GM12878 (cell line): ENCODE results near the gene KCNN3. TPM values are rescaled to one million over a fixed set of nuclear protein-coding genes. Genes with fewer than 3 reads are reported as not detected.

Experiments used
- ATAC-seq: fragments of 200-7000 bp; cut with Tn5 transposase; 3 replicates; pipeline ENCODE4 v1.9.1; 2020; ENCODE audit warnings: mild to moderate bottlenecking, moderate library complexity
- BruUV-seq: library from RNA; stranded (reverse); fragments of 400-500 nt; replicated peaks from 2 replicates; lab custom pipeline; 2021; lab: Mats Ljungman, UMichigan
- CTCF ChIA-PET: fragments of 300-600 bp; sonication (Branson Sonifier 250); formaldehyde crosslinking; extraction: SDS; loops from one replicate; lab custom pipeline; 2021; ENCODE audit warnings: inconsistent platforms; lab: Yijun Ruan, JAX
- POLR2A ChIA-PET: fragments of 350-600 bp; formaldehyde crosslinking; extraction: SDS; loops from one replicate; lab custom pipeline; 2021; ENCODE audit warnings: inconsistent platforms; lab: Charles Lee
- RAD21 ChIA-PET: fragments of 300-600 bp; sonication (Branson Sonifier 250); formaldehyde crosslinking; loops from one replicate; lab custom pipeline; 2023; ENCODE audit warnings: antibody characterized with exemption; ENCODE audit not compliant: unreplicated experiment; lab: Charles Lee
- SMC1A ChIA-PET: fragments of 300-600 bp; sonication (Branson Sonifier 250); formaldehyde crosslinking; loops from one replicate; lab custom pipeline; 2023; ENCODE audit not compliant: unreplicated experiment, uncharacterized antibody; lab: Charles Lee
- DNase-seq: peaks from one replicate; pipeline ENCODE4 v3.0.0-alpha.2; 2011; ENCODE audit warnings: low read depth, low spot score
- FAIRE-seq: peaks from 3 replicates; lab custom pipeline; 2011; peaks lifted over from hg19 to GRCh38; lab: Jason Lieb, UNC
- H2AFZ ChIP-seq: 2 replicates; pipeline ENCODE4 v1.6.0; 2011; ENCODE audit warnings: low read depth, low read length, control low read depth; ENCODE audit not compliant: control insufficient read depth
- H3K27ac ChIP-seq: 2 replicates; pipeline ENCODE4 v1.5.1; 2011; ENCODE audit warnings: control low read depth; ENCODE audit not compliant: control insufficient read depth, insufficient read depth
- H3K27me3 ChIP-seq, 2 experiments: replicated peaks in 1 of 2; 2 replicates each; pipeline versions ENCODE4 v1.6.0 to v1.6.1; 2011; ENCODE audit warnings: low read length in 1 of 2; ENCODE audit not compliant: control insufficient read depth in 2 of 2, insufficient read depth in 2 of 2
- H3K36me3 ChIP-seq, 2 experiments: 2 replicates each; pipeline ENCODE4 v1.5.1; 2011; ENCODE audit warnings: low read length in 1 of 2; ENCODE audit not compliant: control insufficient read depth in 2 of 2, insufficient read depth in 2 of 2
- H3K4me1 ChIP-seq: 2 replicates; pipeline ENCODE4 v1.6.1; 2011; ENCODE audit warnings: mild to moderate bottlenecking, low read length, moderate library complexity, mixed read lengths; ENCODE audit not compliant: control insufficient read depth, insufficient read depth
- H3K4me2 ChIP-seq: 2 replicates; pipeline ENCODE4 v1.6.0; 2011; ENCODE audit warnings: control low read depth; ENCODE audit not compliant: control insufficient read depth, insufficient read depth
- H3K4me3 ChIP-seq: fragments of 200-600 bp; sonication (generic); 2 replicates; pipeline ENCODE4 v1.5.1; 2016
- H3K79me2 ChIP-seq: 2 replicates; pipeline ENCODE4 v1.6.0; 2011; ENCODE audit warnings: low read length; ENCODE audit not compliant: control insufficient read depth, insufficient read depth
- H3K9ac ChIP-seq: 2 replicates; pipeline ENCODE4 v1.8.0; 2011; ENCODE audit warnings: low read length, control low read depth, mixed read lengths; ENCODE audit not compliant: control insufficient read depth, insufficient read depth
- H3K9me3 ChIP-seq: replicated peaks from 3 replicates; pipeline ENCODE4 v1.5.1; 2011; ENCODE audit warnings: mild to moderate bottlenecking, low read length; ENCODE audit not compliant: control insufficient read depth, insufficient read depth
- H4K20me1 ChIP-seq: 2 replicates; pipeline ENCODE4 v1.6.0; 2011; ENCODE audit not compliant: control insufficient read depth, insufficient read depth
- GATAD2B ChIP-seq: fragments of 450-650 bp; conservative IDR thresholded peaks from 2 replicates; pipeline ENCODE4 v1.6.1; 2017; ENCODE audit warnings: low read depth, mild to moderate bottlenecking, moderate library complexity
- MEF2A ChIP-seq: IDR thresholded peaks from 2 replicates; pipeline ENCODE4 v1.6.1; 2011; ENCODE audit warnings: low read depth, mild to moderate bottlenecking, low read length, moderate library complexity; ENCODE audit not compliant: insufficient read depth
- MXI1 ChIP-seq: fragments of 150-350 bp; IDR thresholded peaks from 2 replicates; pipeline ENCODE4 v1.6.1; 2011; ENCODE audit warnings: low read depth, mild to moderate bottlenecking, inconsistent platforms, low read length, improper control_type of control experiment
- NFIC ChIP-seq: IDR thresholded peaks from 2 replicates; pipeline ENCODE4 v1.6.1; 2012; ENCODE audit warnings: low read depth, mild to moderate bottlenecking, inconsistent platforms, low read length, moderate library complexity
- NFYB ChIP-seq: IDR thresholded peaks from 2 replicates; pipeline ENCODE4 v1.6.1; 2011; ENCODE audit warnings: low read depth, mild to moderate bottlenecking, low read length, improper control_type of control experiment, moderate library complexity; ENCODE audit not compliant: insufficient read depth
- PML ChIP-seq: IDR thresholded peaks from 2 replicates; pipeline ENCODE4 v1.6.1; 2012; ENCODE audit warnings: low read length, inconsistent platforms
- RAD21 ChIP-seq: IDR thresholded peaks from 2 replicates; pipeline ENCODE4 v1.6.1; 2011; ENCODE audit warnings: mild to moderate bottlenecking, low read depth, low read length, moderate library complexity; ENCODE audit not compliant: insufficient read depth
- RELA ChIP-seq: fragments of 450-650 bp; IDR thresholded peaks from 2 replicates; pipeline ENCODE4 v1.8.0; 2014; ENCODE audit warnings: borderline replicate concordance; ENCODE audit not compliant: partially characterized antibody
- SMAD1 ChIP-seq: fragments of 450-650 bp; IDR thresholded peaks from 2 replicates; pipeline ENCODE4 v1.6.1; 2018; ENCODE audit warnings: mild to moderate bottlenecking, low read depth; ENCODE audit not compliant: partially characterized antibody
- TCF3 ChIP-seq: IDR thresholded peaks from 2 replicates; pipeline ENCODE4 v1.6.1; 2012; ENCODE audit warnings: low read depth, mild to moderate bottlenecking, low read length, borderline replicate concordance; ENCODE audit not compliant: insufficient read depth
- ZNF384 ChIP-seq: IDR thresholded peaks from 2 replicates; pipeline ENCODE4 v1.6.1; 2012; ENCODE audit warnings: low read depth, mild to moderate bottlenecking, low read length, improper control_type of control experiment, borderline replicate concordance
- ZNF622 ChIP-seq: fragments of 450-650 bp; IDR thresholded peaks from 2 replicates; pipeline ENCODE4 v1.6.1; 2017; ENCODE audit warnings: mild to moderate bottlenecking, inconsistent platforms
- WGBS: methylation state at CpG from one replicate; pipeline ENCODE4 v1.1.6; 2016; ENCODE audit warnings: low lambda C conversion rate; ENCODE audit not compliant: insufficient replicate concordance, insufficient coverage; ENCODE audit errors: missing lambda C conversion rate; 5-methylcytosine and 5-hydroxymethylcytosine counted together
- in situ Hi-C: fragments of 300-500 bp; cut with MboI; formaldehyde crosslinking; loops from 9 replicates; pipeline ENCODE4 v1.14.3; 2018; ENCODE audit warnings: mixed read lengths
- intact Hi-C: fragments of 100-400 bp; cut with micrococcal nuclease; formaldehyde crosslinking; loops from one replicate; pipeline ENCODE4 v1.14.2; 2022; ENCODE audit not compliant: unreplicated experiment
- polyA plus RNA-seq, 11 experiments: library from polyadenylated mRNA; depleted of rRNA in 4 of 11; unstranded in 6 of 11; stranded (reverse) in 5 of 11; fragments of >200 nt; fragmentation: Nextera tagmentation in 4 of 11; fragmentation: Illumina TruSeq in 1 of 11; extraction: Ambion mirVana in 4 of 11; extraction: Trizol in 1 of 11; gene quantifications; 1 replicate in 1 of 11; 2 replicates in 10 of 11; pipeline versions ENCODE4 v1.2.1 to v1.2.3, GENCODE V29; 2011 to 2016; ENCODE audit warnings: inconsistent platforms in 2 of 11, missing spikeins in 2 of 11, low read depth in 1 of 11
- total RNA-seq, 4 experiments: library from RNA; depleted of rRNA in 3 of 4; stranded (reverse); fragments of >200 nt in 3 of 4; fragmentation: Illumina TruSeq in 1 of 4; extraction: Trizol in 1 of 4; gene quantifications; 2 replicates each; pipeline versions ENCODE4 v1.2.1 to v1.2.3, GENCODE V29; 2013 to 2021
- TF ChIP-seq, protein P1 (sequence below): fragments of 450-650 bp; IDR thresholded peaks from 2 replicates; pipeline ENCODE4 v1.6.1; 2014; ENCODE audit warnings: mild to moderate bottlenecking
- TF ChIP-seq, protein P2 (sequence below): fragments of 450-650 bp; IDR thresholded peaks from 2 replicates; pipeline ENCODE4 v1.6.1; 2016; ENCODE audit warnings: mild to moderate bottlenecking

The KCNN3 gene
- total and polyA plus RNA-seq, 10 of the 15 experiments (the other 5 are each of a cell fraction or from before 2014, with no cell fraction given): 3.5 to 26.4 (median 14.9) TPM

DNA sequence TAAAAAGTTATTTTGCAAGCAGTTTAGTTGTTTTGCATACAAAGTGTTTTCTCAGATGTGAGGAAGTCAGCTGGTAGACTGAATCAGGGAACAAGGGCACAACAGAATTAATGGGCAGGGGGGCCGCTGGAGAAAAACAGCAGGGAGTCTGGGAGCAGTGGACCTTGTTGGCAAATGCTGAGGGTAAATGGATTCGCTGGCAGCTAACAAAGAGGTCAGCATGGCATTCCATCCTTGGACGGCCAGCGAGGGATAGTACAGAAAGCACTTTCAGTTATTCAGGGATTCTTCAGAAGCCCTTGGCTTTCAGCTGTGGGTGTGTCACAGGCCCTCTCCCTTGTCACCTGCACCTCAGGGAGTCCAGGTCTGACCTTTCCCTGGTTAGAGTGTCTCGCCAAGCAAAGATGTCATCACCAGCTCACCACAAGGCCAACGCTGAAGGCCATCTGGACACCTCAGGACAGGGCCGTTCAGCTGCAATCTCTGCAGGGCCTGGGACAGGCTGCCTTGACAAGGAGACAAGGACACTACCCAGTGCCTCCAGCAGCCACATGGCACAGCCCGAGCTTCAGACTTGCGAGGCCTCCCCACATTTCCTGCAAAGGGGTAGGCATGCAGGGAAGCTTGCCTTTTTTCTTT, 90.4 kb downstream of the KCNN3 start:
- H3K36me3 ChIP-seq: peaks cover 8% of the 10 kb centered on the region in 2 experiments; a peak in 3 of 4 replicates
- in situ Hi-C loops: no loop called here
- FAIRE-seq: peak; percentile 35
- WGBS: 92% methylated on average over 9 of the region's 9 CpGs
- H3K9me3 ChIP-seq: peaks cover 3% of the 10 kb centered on the region; the same call in 2 of the 3 replicates
- CTCF ChIA-PET: interaction anchor here (0.6 to 0.8 kb wide), 2 partner anchors 27 to 86 kb away, joined by 3 read pairs; no protein-coding TSS in a partner anchor
- TF ChIP-seq RELA: no peak
- TF ChIP-seq PML: no peak
- TF ChIP-seq NFIC: no peak
- TF ChIP-seq, protein P1, sequence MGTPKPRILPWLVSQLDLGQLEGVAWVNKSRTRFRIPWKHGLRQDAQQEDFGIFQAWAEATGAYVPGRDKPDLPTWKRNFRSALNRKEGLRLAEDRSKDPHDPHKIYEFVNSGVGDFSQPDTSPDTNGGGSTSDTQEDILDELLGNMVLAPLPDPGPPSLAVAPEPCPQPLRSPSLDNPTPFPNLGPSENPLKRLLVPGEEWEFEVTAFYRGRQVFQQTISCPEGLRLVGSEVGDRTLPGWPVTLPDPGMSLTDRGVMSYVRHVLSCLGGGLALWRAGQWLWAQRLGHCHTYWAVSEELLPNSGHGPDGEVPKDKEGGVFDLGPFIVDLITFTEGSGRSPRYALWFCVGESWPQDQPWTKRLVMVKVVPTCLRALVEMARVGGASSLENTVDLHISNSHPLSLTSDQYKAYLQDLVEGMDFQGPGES: no peak
- no peak for TF ChIP-seq NFYB
- TF ChIP-seq, protein P2, sequence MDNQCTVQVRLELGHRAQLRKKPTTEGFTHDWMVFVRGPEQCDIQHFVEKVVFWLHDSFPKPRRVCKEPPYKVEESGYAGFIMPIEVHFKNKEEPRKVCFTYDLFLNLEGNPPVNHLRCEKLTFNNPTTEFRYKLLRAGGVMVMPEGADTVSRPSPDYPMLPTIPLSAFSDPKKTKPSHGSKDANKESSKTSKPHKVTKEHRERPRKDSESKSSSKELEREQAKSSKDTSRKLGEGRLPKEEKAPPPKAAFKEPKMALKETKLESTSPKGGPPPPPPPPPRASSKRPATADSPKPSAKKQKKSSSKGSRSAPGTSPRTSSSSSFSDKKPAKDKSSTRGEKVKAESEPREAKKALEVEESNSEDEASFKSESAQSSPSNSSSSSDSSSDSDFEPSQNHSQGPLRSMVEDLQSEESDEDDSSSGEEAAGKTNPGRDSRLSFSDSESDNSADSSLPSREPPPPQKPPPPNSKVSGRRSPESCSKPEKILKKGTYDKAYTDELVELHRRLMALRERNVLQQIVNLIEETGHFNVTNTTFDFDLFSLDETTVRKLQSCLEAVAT: no peak
- TF ChIP-seq SMAD1: no peak
- TF ChIP-seq ZNF384: no peak
- no peak for TF ChIP-seq GATAD2B
- TF ChIP-seq ZNF622: no peak
- no peak for TF ChIP-seq MXI1
- TF ChIP-seq TCF3: no peak
- TF ChIP-seq RAD21: no peak
- TF ChIP-seq MEF2A: no peak
- TF ChIP-seq, all 136 proteins: peak for 0
- ATAC-seq (no peak), DNase-seq (no peak)
- SMC1A ChIA-PET: interaction anchor here (0.6 to 1.2 kb wide), 3 partner anchors 9 to 861 kb away, joined by 3 to 4 read pairs (median 3); partner anchors contain the start of gene KCNN3
- no peak overlapping the region for H3K4me3 ChIP-seq
- no TSS peak for BruUV-seq
- POLR2A ChIA-PET: interaction anchor here (0.6 kb wide), 2 partner anchors 11 to 141 kb away, joined by 4 to 8 read pairs; no protein-coding TSS in a partner anchor
- H3K27me3 ChIP-seq: no peaks in the 10 kb centered on the region
- no peak overlapping the region for H3K4me2 ChIP-seq
- no peak overlapping the region for H2AFZ ChIP-seq
- no peak overlapping the region for H3K9ac ChIP-seq
- H3K27ac ChIP-seq: no peak overlapping the region
- peaks cover 1% of the 10 kb centered on the region; the same call in 1 of the 2 replicates for H3K79me2 ChIP-seq
- RAD21 ChIA-PET: interaction anchor here (1.1 kb wide), 1 partner anchor 12 kb away, joined by 3 read pairs; no protein-coding TSS in a partner anchor
- peaks cover 13% of the 10 kb centered on the region for H3K4me1 ChIP-seq
- intact Hi-C loops: no loop called here
- H4K20me1 ChIP-seq: no peaks in the 10 kb centered on the region
